ENCODE data around the gene RBCK1. TPM values are rescaled to one million over a fixed set of nuclear protein-coding genes. Genes with fewer than 3 reads are reported as not detected.

RBCK1 gene
- total RNA-seq = 100 to 1,000 TPM in 1 of 2 donors, 10 to 100 TPM in 1; 84.0 to 102 TPM

GRCh38 chr20:407953-408842 lies at the start of gene RBCK1:
RBCK1 (plus strand) TSS chr20:408299; CDS start chr20:408758, 459 bp downstream.
- peak within 1 kb of the TSS; percentile 100 for H3K4me3 ChIP-seq
- no peaks in the 10 kb centered on the region for H3K9me3 ChIP-seq
- no peaks in the 10 kb centered on the region for H3K27me3 ChIP-seq (replicated peaks; ENCODE audit: insufficient read depth)
- ATAC-seq (ENCODE audit: insufficient number of reproducible peaks, low FRiP score, low read depth) (peak; percentile 91), DNase-seq (ENCODE audit: low spot score) (peak; percentile 34)
- H3K36me3 ChIP-seq = peaks cover 4% of the 10 kb centered on the region
- TF ChIP-seq CTCF (IDR thresholded peaks at IDR 0.05) = no peak
- peaks cover 12 to 28% of the 10 kb centered on the region in 2 donors for H3K4me1 ChIP-seq (ENCODE audit: control insufficient read depth in 1 of 2, low read depth in 2 of 2)
- H3K27ac ChIP-seq = peak within 1 kb of the TSS; percentile 85 to 95

- no peak for TF ChIP-seq CTCF (IDR thresholded peaks at IDR 0.05)
- Histone ChIP-seq H3K27me3 (replicated peaks; ENCODE audit: insufficient read depth) (no peaks in the 10 kb centered on the region), H3K4me3 (no peak overlapping the region), H3K36me3 (no peaks in the 10 kb centered on the region), H3K4me1 (ENCODE audit: control insufficient read depth in 1 of 2, low read depth in 2 of 2) (peaks cover 0 to 6% of the 10 kb centered on the region in 2 donors), H3K9me3 (no peaks in the 10 kb centered on the region), H3K27ac (no peak overlapping the region)
- ATAC-seq (ENCODE audit: insufficient number of reproducible peaks, low FRiP score, low read depth) (no peak), DNase-seq (ENCODE audit: low spot score) (no peak)
These were observed 49.1 kb upstream of the RBCK1 start for GRCh38 chr20:358891-359555.

GRCh38 chr20:361561-361960 lies 46.5 kb upstream of the RBCK1 start:
- Histone ChIP-seq H3K4me1 (ENCODE audit: control insufficient read depth in 1 of 2, low read depth in 2 of 2) (peaks cover 0 to 6% of the 10 kb centered on the region in 2 donors), H3K9me3 (no peaks in the 10 kb centered on the region), H3K27ac (no peak overlapping the region), H3K27me3 (replicated peaks; ENCODE audit: insufficient read depth) (no peaks in the 10 kb centered on the region), H3K36me3 (no peaks in the 10 kb centered on the region), H3K4me3 (no peak overlapping the region)
- DNase-seq (ENCODE audit: low spot score) (no peak), ATAC-seq (ENCODE audit: insufficient number of reproducible peaks, low FRiP score, low read depth) (no peak)
- TF ChIP-seq CTCF (IDR thresholded peaks at IDR 0.05) = no peak

GRCh38 chr20:362271-363254 lies 45.5 kb upstream of the RBCK1 start:
- ATAC-seq (ENCODE audit: insufficient number of reproducible peaks, low FRiP score, low read depth) = no peak
- no peaks in the 10 kb centered on the region for H3K9me3 ChIP-seq
- peaks cover 0 to 6% of the 10 kb centered on the region in 2 donors for H3K4me1 ChIP-seq (ENCODE audit: control insufficient read depth in 1 of 2, low read depth in 2 of 2)
- H3K27ac ChIP-seq = no peak overlapping the region
- H3K4me3 ChIP-seq = no peak overlapping the region
- H3K36me3 ChIP-seq = no peaks in the 10 kb centered on the region
- peak; percentile 14 for TF ChIP-seq CTCF (IDR thresholded peaks at IDR 0.05)
- H3K27me3 ChIP-seq (replicated peaks; ENCODE audit: insufficient read depth) = no peaks in the 10 kb centered on the region
- peak; percentile 24 for DNase-seq (ENCODE audit: low spot score)
